GM18520 (cell line): ENCODE data around the gene SERINC5.
A peak's percentile ranks its signal among the peaks of the same experiment; 100 is the strongest.
"Not testable (repeated sequence)": the region's sequence is repeated elsewhere in the genome, so short reads cannot be mapped to it uniquely, and the experiment has no call there.

Experiments used
- ATAC-seq: cut with Tn5 transposase; IDR thresholded peaks from one replicate; pipeline ENCODE4 v1.9.1; 2021; ENCODE audit not compliant: unreplicated experiment

Gene SERINC5

GRCh38 chr5:80255811-80256712 is at the start of gene SERINC5:
TSS of gene SERINC5 (minus strand) at chr5:80256048. CDS start at chr5:80255922, 126 bp downstream.
- ATAC-seq = peak; percentile 66

DNA sequence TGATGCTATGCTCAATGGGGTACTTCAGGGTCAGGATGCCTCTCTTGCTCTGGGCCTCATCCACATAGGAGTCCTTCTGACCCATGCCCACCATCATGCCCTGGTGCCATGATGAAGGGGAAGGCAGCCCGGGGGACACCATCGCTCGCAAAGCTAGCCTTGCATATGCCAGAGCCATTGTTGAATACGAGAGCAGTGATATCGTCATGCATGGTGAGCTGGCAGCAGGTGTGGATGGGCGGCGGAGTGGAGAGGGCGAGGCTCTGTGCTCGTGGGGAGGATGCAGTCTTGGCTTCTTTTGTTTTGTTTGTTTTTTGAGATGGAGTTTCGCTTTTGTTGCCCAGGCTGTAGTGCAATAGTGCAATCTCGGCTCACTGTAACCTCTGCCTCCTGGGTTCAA is 46.8 kb upstream of the SERINC5 start:
- no peak for ATAC-seq

- not testable (repeated sequence) for ATAC-seq
Measured at GRCh38 chr5:80301342-80301741, 45.5 kb upstream of the SERINC5 start.

GRCh38 chr5:80300796-80301195 is 44.9 kb upstream of the SERINC5 start:
- not testable (repeated sequence) for ATAC-seq

DNA sequence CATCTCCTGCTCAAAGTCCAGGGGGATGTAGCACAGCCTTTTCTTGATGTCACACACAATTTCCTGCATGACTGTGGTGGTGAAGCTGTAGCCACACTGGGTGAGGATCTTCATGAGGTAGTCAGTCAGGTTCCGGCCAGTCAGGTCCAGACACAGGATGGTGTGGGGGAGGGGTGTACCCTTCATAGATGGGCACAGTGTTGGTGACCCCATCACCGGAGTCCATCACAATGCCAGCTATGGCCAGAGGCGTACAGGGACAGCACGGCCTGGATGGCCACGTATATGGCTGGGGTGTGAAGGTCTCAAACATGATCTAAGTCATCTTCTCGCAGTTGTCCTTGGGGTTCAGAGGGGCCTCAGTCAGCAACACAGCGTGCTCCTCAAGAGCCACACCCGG is 44.3 kb upstream of the SERINC5 start:
- ATAC-seq = no peak

- no peak for ATAC-seq
Measured at GRCh38 chr5:80299601-80300000, 43.8 kb upstream of the SERINC5 start.

GRCh38 chr5:80296121-80296520 is 40.3 kb upstream of the SERINC5 start:
- no peak for ATAC-seq

DNA sequence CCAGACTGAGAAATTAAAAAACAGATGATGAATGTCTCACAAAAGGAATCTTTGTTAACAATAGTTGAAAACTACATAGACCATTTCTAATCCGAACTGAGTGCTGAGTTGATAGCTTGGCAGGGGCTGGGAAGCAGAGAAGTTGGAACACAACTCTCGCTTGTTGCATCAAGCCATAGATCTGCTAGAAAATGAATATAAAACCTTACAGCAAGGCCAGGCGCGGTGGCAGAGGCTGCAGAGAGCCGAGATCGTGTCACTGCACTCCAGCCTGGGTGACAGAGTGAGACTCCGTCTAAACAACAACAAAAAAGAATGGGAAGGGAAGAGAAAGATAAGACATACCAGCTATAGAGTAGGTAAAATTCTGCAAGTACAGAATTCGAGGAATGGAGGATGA is 35.9 kb upstream of the SERINC5 start:
- no peak for ATAC-seq

DNA sequence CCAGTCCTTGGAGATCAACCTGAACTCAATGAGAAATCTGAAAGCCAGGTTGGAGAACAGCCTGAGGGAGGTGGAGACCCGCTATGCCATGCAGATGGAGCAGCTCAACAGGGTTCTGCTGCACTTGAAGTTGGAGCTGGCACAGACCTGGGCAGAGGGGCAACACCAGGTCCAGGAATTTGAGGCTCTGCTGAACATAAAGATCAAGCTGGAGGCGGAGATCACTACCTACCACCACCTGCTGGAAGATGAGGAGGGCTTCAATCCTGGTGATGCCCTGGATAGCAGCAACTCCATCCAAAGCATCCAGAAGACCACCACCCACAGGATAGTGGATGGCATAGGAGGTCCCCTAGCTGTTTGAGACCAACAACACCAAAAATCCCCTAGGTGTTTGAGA is 33.5 kb upstream of the SERINC5 start:
- ATAC-seq = no peak

- ATAC-seq = no peak
Measured at GRCh38 chr5:80288177-80288576, 32.3 kb upstream of the SERINC5 start.

DNA sequence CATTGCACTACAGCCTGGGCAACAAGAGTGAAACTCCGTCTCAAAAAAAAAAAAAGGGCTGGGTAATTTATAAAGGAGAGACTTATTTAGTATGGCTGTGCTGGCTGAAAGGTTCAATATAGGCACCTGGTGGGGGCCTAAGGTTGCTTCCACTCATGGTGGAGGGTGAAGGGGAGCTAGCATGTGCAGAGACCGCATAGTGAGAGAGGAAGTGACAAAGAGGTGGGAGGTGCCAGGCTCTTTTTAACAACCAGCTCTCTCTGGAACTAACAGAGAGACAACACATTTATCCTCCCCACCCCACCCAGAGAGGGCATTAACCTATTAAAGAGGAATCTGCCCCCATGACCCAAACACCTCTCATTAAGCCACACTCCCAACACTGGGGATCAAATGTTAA is 28.9 kb upstream of the SERINC5 start:
- ATAC-seq = no peak

DNA sequence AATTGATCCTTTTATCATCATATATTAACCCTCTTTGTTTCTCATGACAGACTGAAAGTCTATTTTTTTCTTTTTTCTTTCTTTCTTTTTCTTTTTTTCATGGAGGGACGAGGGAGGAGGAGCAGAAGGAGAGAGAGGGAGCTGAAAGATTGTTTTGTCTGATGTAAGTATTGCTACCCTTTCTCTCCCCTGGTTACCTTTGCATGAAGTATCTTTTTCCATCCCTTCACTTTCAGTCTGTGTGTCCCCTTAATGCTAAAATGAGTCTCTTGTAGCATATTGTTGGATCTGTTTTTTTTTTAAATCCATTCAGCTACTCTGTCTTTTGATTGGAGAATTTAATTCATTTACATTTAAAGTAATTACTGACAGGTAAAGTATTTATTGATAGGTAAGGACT is 27.5 kb upstream of the SERINC5 start:
- no peak for ATAC-seq

DNA sequence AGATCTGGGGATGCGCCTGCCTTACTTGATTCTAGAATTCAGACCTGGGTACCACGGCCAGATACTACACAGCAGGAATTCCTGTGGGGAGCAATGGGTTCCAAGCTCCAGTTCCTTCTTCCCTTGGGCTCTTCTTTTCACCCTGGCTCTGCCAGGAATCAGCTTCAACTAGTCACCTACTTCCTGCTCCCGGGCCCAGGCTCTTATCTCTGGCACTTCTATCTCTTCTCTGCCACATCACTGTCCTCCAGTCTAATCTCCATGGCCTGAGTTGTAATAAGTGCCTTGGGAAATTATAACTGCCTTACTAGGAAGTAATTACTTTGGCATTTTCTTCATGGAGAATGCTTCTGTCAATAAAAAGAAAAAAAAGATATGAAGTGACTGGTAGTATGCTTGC is 26.2 kb upstream of the SERINC5 start:
- no peak for ATAC-seq

GRCh38 chr5:80277191-80277590 is 21.3 kb upstream of the SERINC5 start:
- ATAC-seq = no peak

GRCh38 chr5:80276186-80276585 is 20.3 kb upstream of the SERINC5 start:
- ATAC-seq = no peak

- no peak for ATAC-seq
Measured at GRCh38 chr5:80275347-80275746, 19.5 kb upstream of the SERINC5 start.

DNA sequence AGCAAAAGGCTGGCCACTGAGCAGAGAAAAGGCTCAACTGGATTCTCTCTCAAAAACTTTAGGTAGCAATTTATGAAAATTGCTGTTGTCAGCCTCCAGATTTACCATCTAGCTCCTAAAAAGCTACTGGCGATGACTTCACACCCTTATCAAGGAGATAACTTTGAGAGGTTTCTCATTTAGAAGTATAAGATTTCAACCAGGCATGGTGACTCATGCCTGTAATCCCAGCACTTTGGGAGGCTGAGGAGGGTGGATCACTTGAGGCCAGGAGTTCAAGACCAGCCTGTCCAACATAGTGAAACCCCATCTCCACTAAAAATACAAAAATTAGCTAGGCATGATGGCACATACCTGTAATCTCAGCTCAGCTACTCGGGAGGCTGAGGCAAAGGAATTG is 14.7 kb upstream of the SERINC5 start:
- not testable (repeated sequence) for ATAC-seq

- ATAC-seq = no peak
Measured at GRCh38 chr5:80269991-80270438, 14.2 kb upstream of the SERINC5 start.

- ATAC-seq = no peak
Measured at GRCh38 chr5:80268916-80269315, 13.1 kb upstream of the SERINC5 start.

- no peak for ATAC-seq
Measured at GRCh38 chr5:80266566-80266965, 10.7 kb upstream of the SERINC5 start.

DNA sequence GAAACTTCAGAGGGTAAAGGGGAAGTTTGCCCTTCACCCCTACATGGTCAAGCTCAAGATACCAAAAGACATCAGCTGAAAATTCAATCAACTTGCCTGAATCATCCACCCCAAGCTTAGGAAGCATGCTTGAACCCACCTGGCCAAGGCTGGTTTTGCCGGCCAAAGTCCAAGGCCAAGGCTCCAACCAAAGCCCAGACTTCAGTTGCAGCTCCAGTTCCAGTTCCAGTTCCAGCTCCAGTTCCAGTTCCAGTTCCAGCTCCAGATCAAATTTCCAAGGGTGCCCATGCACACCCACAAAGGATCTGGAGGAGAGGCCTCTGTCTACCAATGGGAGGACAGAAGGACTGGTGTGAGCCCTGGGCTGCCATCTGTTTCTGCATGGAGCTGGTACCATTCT is 4.6 kb upstream of the SERINC5 start:
- ATAC-seq = no peak

- ATAC-seq = no peak
Measured at GRCh38 chr5:80259511-80260203, 3.8 kb upstream of the SERINC5 start.
